Endothelial cell of umbilical vein (primary cell): ENCODE measurements around the gene ROPN1L. TPM values are rescaled to one million over a fixed set of nuclear protein-coding genes. Genes with fewer than 3 reads are reported as not detected.

Source experiments
- BruUV-seq: library from RNA; stranded (reverse); fragments of 400-500 nt; replicated peaks from 2 replicates; lab custom pipeline; 2021; lab: Mats Ljungman, UMichigan
- CTCF ChIA-PET: fragments of 300-600, 350-600 bp; sonication (Branson Sonifier 250); formaldehyde crosslinking; loops from one replicate; lab custom pipeline; 2021; ENCODE audit warnings: antibody characterized with exemption, inconsistent platforms; lab: Charles Lee
- POLR2A ChIA-PET: fragments of 300-600, 350-600 bp; sonication (Branson Sonifier 250); formaldehyde crosslinking; loops from one replicate; lab custom pipeline; 2021; ENCODE audit warnings: antibody characterized with exemption, inconsistent platforms; lab: Charles Lee
- DNase-seq: peaks from one replicate; pipeline ENCODE4 v3.0.0-alpha.2; 2011; ENCODE audit warnings: low read depth, low spot score
- FAIRE-seq: peaks from 2 replicates; lab custom pipeline; 2011; peaks lifted over from hg19 to GRCh38; lab: Jason Lieb, UNC
- H2AFZ ChIP-seq: 2 replicates; pipeline ENCODE4 v1.6.0; 2012; ENCODE audit warnings: low read depth, low read length, control low read depth, inconsistent platforms
- H3K27ac ChIP-seq: 2 replicates; pipeline ENCODE4 v1.5.1; 2011; ENCODE audit warnings: low read depth, mild to moderate bottlenecking, control low read depth, low read length, moderate library complexity; ENCODE audit not compliant: insufficient read depth
- H3K27me3 ChIP-seq, 2 experiments: 2 replicates each; pipeline versions ENCODE4 v1.6.0 to v1.6.1; 2011; ENCODE audit warnings: low read length in 2 of 2, mixed read lengths in 1 of 2; ENCODE audit not compliant: control insufficient read depth in 2 of 2, insufficient read depth in 2 of 2
- H3K36me3 ChIP-seq, 2 experiments: 2 replicates in 1 of 2; 3 replicates in 1 of 2; pipeline ENCODE4 v1.5.1; 2011; ENCODE audit warnings: low read length in 2 of 2, mild to moderate bottlenecking in 1 of 2, moderate library complexity in 1 of 2; ENCODE audit not compliant: control insufficient read depth in 2 of 2, insufficient read depth in 2 of 2; ENCODE audit errors: extremely low read depth in 1 of 2
- H3K4me1 ChIP-seq: 3 replicates; pipeline ENCODE4 v1.5.1; 2011; ENCODE audit warnings: mild to moderate bottlenecking, low read length; ENCODE audit not compliant: control insufficient read depth, insufficient read depth; ENCODE audit errors: extremely low read depth
- H3K4me2 ChIP-seq: 2 replicates; pipeline ENCODE4 v1.6.1; 2011; ENCODE audit warnings: low read length, control low read depth, mixed read lengths; ENCODE audit not compliant: insufficient read depth
- H3K4me3 ChIP-seq, 3 experiments: fragments of 200-600 bp in 1 of 3; sonication (generic), shearing (Covaris generic) in 1 of 3; replicated peaks in 1 of 3; 2 replicates each; pipeline ENCODE4 v1.5.1; 2011 to 2016; ENCODE audit warnings: control low read depth in 3 of 3, low read length in 3 of 3, mild to moderate bottlenecking in 2 of 3, inconsistent platforms in 1 of 3, low read depth in 1 of 3, moderate library complexity in 1 of 3; ENCODE audit not compliant: insufficient read depth in 1 of 3
- H3K79me2 ChIP-seq: 2 replicates; pipeline ENCODE4 v1.6.0; 2012; ENCODE audit warnings: low read length, inconsistent platforms; ENCODE audit not compliant: control insufficient read depth, insufficient read depth
- H3K9ac ChIP-seq: replicated peaks from 2 replicates; pipeline ENCODE3; 2011; ENCODE audit warnings: low read length, control low read depth; ENCODE audit not compliant: insufficient read depth; ENCODE audit errors: extremely low read depth
- H3K9me1 ChIP-seq: replicated peaks from 3 replicates; pipeline ENCODE4 v1.6.0; 2011; ENCODE audit warnings: mild to moderate bottlenecking, low read length; ENCODE audit not compliant: control insufficient read depth, insufficient read depth; ENCODE audit errors: extremely low read depth
- H3K9me3 ChIP-seq: replicated peaks from 2 replicates; pipeline ENCODE4 v1.5.1; 2012; ENCODE audit warnings: low read length, inconsistent platforms; ENCODE audit not compliant: control insufficient read depth, insufficient read depth
- H4K20me1 ChIP-seq: replicated peaks from 2 replicates; pipeline ENCODE3; 2011; ENCODE audit warnings: mild to moderate bottlenecking, low read length; ENCODE audit not compliant: control insufficient read depth, insufficient read depth; ENCODE audit errors: extremely low read depth
- EZH2 ChIP-seq: IDR thresholded peaks from 2 replicates; pipeline ENCODE4 v1.6.1; 2012; ENCODE audit warnings: borderline replicate concordance, low read depth, mild to moderate bottlenecking, moderate library complexity, low read length, inconsistent platforms; ENCODE audit not compliant: severe bottlenecking
- POLR2A ChIP-seq: IDR thresholded peaks from 2 replicates; pipeline ENCODE4 v1.6.1; 2012; ENCODE audit warnings: low read depth, mild to moderate bottlenecking, control low read depth, low read length
- dilution Hi-C: fragments of 300-500 bp; cut with MboI; formaldehyde crosslinking; loops from one replicate; pipeline ENCODE4 v1.15.0; 2019; ENCODE audit warnings: low sequenced_read_pairs; ENCODE audit not compliant: extremely low pct_ligation_motif_present
- intact Hi-C: fragments of 100-400 bp; cut with micrococcal nuclease; formaldehyde crosslinking; loops from one replicate; pipeline ENCODE4 v1.10.0; 2022
- polyA plus RNA-seq, 4 experiments: library from polyadenylated mRNA; depleted of rRNA in 3 of 4; stranded (reverse) in 3 of 4; unstranded in 1 of 4; fragments of >200 nt; gene quantifications; 2 replicates each; pipeline versions ENCODE4 v1.2.1 to v1.2.3, GENCODE V29; 2011 to 2012; ENCODE audit warnings: missing spikeins in 1 of 4
- total RNA-seq: library from RNA; stranded (reverse); gene quantifications from 2 replicates; pipeline ENCODE4 v1.2.3, GENCODE V29; 2021
- TF ChIP-seq, protein P1 (sequence below), 2 donors: IDR thresholded peaks; 1 replicate in 1 of 2; 2 replicates in 1 of 2; pipeline ENCODE4 v1.5.1; 2011; ENCODE audit warnings: low read length in 2 of 2, mild to moderate bottlenecking in 2 of 2, moderate library complexity in 2 of 2, control low read depth in 1 of 2, inconsistent platforms in 1 of 2, low read depth in 1 of 2; ENCODE audit not compliant: insufficient read depth in 1 of 2; ENCODE audit errors: extremely low read depth in 1 of 2
- TF ChIP-seq, protein P2 (sequence below): IDR thresholded peaks from 2 replicates; pipeline ENCODE4 v1.6.1; 2011; ENCODE audit not compliant: insufficient read depth, insufficient read length

The ROPN1L gene
- total and polyA plus RNA-seq, 2 donors (not counting 3 experiments of a cell fraction or from before 2014, with no cell fraction given), result 0.30 to 0.60 TPM

DNA sequence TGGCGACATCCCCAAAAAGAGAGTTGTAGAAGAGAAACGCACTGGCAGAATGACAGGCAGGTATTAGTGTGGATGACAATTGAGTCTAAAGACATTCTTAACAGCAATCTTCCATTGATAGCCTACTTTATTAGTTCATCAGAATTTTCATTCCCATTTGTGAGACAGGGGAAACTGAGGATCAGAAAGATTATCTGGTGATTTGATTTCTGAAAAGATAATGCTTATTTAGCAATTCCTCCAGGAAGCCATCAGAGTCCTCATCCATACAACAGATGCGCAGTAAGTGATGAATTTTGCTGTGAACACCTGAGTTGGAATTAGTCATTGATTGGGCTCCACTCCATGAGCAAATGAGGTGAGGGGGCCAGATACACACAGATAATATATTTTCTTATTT is 64.9 kb downstream of the ROPN1L start:
- H3K9me3 ChIP-seq, result no peaks in the 10 kb centered on the region
- TF ChIP-seq, protein P1, sequence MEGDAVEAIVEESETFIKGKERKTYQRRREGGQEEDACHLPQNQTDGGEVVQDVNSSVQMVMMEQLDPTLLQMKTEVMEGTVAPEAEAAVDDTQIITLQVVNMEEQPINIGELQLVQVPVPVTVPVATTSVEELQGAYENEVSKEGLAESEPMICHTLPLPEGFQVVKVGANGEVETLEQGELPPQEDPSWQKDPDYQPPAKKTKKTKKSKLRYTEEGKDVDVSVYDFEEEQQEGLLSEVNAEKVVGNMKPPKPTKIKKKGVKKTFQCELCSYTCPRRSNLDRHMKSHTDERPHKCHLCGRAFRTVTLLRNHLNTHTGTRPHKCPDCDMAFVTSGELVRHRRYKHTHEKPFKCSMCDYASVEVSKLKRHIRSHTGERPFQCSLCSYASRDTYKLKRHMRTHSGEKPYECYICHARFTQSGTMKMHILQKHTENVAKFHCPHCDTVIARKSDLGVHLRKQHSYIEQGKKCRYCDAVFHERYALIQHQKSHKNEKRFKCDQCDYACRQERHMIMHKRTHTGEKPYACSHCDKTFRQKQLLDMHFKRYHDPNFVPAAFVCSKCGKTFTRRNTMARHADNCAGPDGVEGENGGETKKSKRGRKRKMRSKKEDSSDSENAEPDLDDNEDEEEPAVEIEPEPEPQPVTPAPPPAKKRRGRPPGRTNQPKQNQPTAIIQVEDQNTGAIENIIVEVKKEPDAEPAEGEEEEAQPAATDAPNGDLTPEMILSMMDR (IDR thresholded peaks at IDR 0.05; ENCODE audit: extremely low read depth in 1 of 2, insufficient read depth in 1 of 2, low read depth in 1 of 2, low read length in 2 of 2), result no peak
- TF ChIP-seq EZH2, result no peak
- no peak overlapping the region for H3K4me2 ChIP-seq
- FAIRE-seq (no peak), DNase-seq (no peak)
- no peaks in the 10 kb centered on the region for H3K36me3 ChIP-seq
- H3K9ac ChIP-seq, result no peak overlapping the region
- no peaks in the 10 kb centered on the region for H3K9me1 ChIP-seq
- no peaks in the 10 kb centered on the region for H3K79me2 ChIP-seq
- H2AFZ ChIP-seq, result no peak overlapping the region
- ChIA-PET POLR2A (no interaction called here), CTCF (interaction anchor here (1.0 kb wide), 1 partner anchor 54 kb away, joined by 4 read pairs; no protein-coding TSS in a partner anchor)
- no peak overlapping the region for H3K27ac ChIP-seq
- dilution Hi-C loops, result no loop called here
- no peaks in the 10 kb centered on the region for H3K27me3 ChIP-seq
- intact Hi-C loops, result no loop called here
- no peaks in the 10 kb centered on the region for H4K20me1 ChIP-seq
- no peak overlapping the region for H3K4me3 ChIP-seq
- H3K4me1 ChIP-seq, result peaks cover 2% of the 10 kb centered on the region
- BruUV-seq, result no TSS peak

DNA sequence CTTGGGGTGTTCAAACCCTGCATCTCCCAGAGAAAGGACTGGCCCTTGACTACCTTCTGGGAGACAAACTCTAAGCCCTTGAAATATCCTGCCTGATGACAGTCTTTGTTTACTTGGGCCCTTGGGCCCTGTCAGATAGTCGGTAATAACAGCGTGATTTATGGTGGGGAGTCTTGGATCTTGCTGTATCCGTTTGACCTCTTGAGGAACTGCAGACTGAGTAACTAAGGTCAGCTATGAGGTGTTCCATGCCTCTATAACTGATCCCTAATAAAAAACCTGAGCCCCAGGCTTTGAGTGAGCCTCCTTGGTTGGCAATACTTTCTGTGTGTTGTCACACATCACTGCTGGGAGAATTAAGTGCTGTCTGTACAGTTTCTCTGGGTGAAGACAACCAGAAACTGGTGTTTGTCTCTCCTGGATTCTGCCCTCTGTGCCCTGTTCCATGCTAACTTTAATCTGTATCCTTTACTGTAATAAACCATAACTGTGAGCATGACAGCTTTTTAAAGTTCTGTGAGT is 66.0 kb downstream of the ROPN1L start:
- intact Hi-C loops (no loop called here), dilution Hi-C loops (no loop called here)
- ChIA-PET CTCF (interaction anchor here (0.7 to 1.1 kb wide), 5 partner anchors 14 to 120 kb away, joined by 3 to 5 read pairs (median 3); no protein-coding TSS in a partner anchor), POLR2A (no interaction called here)
- peak; percentile 37 for DNase-seq
- no peak overlapping the region for H2AFZ ChIP-seq
- no peaks in the 10 kb centered on the region for H3K9me1 ChIP-seq
- H3K79me2 ChIP-seq, result no peaks in the 10 kb centered on the region
- H3K4me3 ChIP-seq, result no peak overlapping the region
- H3K9me3 ChIP-seq, result no peaks in the 10 kb centered on the region
- no peak for FAIRE-seq
- no peaks in the 10 kb centered on the region for H3K27me3 ChIP-seq
- TF ChIP-seq, protein P2, sequence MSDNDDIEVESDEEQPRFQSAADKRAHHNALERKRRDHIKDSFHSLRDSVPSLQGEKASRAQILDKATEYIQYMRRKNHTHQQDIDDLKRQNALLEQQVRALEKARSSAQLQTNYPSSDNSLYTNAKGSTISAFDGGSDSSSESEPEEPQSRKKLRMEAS, result no peak
- TF ChIP-seq EZH2 (no peak), POLR2A (no peak)
- H3K9ac ChIP-seq, result no peak overlapping the region
- BruUV-seq, result no TSS peak
- H3K36me3 ChIP-seq, result no peaks in the 10 kb centered on the region
- H3K27ac ChIP-seq, result no peak overlapping the region
- H4K20me1 ChIP-seq, result no peaks in the 10 kb centered on the region
- no peak overlapping the region for H3K4me2 ChIP-seq
- H3K4me1 ChIP-seq, result peaks cover 2% of the 10 kb centered on the region
